Astrocyte (in vitro differentiated cells and primary cell): ENCODE results near the gene CCDC187. TPM values are rescaled to one million over a fixed set of nuclear protein-coding genes. Genes with fewer than 3 reads are reported as not detected.

Source experiments
- DNase-seq: peaks from one replicate; pipeline ENCODE4 v3.0.0-alpha.2; 2010; ENCODE audit warnings: low read depth
- FAIRE-seq: peaks from 2 replicates; lab custom pipeline; 2011; peaks lifted over from hg19 to GRCh38; lab: Jason Lieb, UNC
- H2AFZ ChIP-seq: 2 replicates; pipeline ENCODE4 v1.6.0; 2012; ENCODE audit warnings: low read depth, low read length, inconsistent platforms
- H3K27ac ChIP-seq: 2 replicates; pipeline ENCODE4 v1.5.1; 2011; ENCODE audit warnings: low read depth, low read length, inconsistent platforms
- H3K27me3 ChIP-seq: 2 replicates; pipeline ENCODE4 v1.6.0; 2011; ENCODE audit warnings: low read length, inconsistent platforms; ENCODE audit not compliant: insufficient read depth
- H3K36me3 ChIP-seq: 2 replicates; pipeline ENCODE4 v1.5.1; 2011; ENCODE audit warnings: low read length, inconsistent platforms; ENCODE audit not compliant: insufficient read depth
- H3K4me1 ChIP-seq: 2 replicates; pipeline ENCODE4 v1.5.1; 2011; ENCODE audit warnings: low read length, inconsistent platforms; ENCODE audit not compliant: insufficient read depth
- H3K4me2 ChIP-seq: 2 replicates; pipeline ENCODE4 v1.6.0; 2012; ENCODE audit warnings: low read length, inconsistent platforms
- H3K4me3 ChIP-seq: 2 replicates; pipeline ENCODE4 v1.5.1; 2011; ENCODE audit warnings: low read depth, mild to moderate bottlenecking, low read length, inconsistent platforms; ENCODE audit not compliant: insufficient read depth
- H3K79me2 ChIP-seq: 2 replicates; pipeline ENCODE4 v1.6.0; 2012; ENCODE audit warnings: mild to moderate bottlenecking, low read length, inconsistent platforms; ENCODE audit not compliant: insufficient read depth
- H3K9ac ChIP-seq: 2 replicates; pipeline ENCODE4 v1.6.0; 2012; ENCODE audit warnings: mild to moderate bottlenecking, low read length, inconsistent platforms
- H3K9me3 ChIP-seq: 2 replicates; pipeline ENCODE4 v1.5.1; 2012; ENCODE audit warnings: low read depth, mild to moderate bottlenecking, low read length, inconsistent platforms; ENCODE audit not compliant: insufficient read depth
- H4K20me1 ChIP-seq: 2 replicates; pipeline ENCODE4 v1.6.0; 2012; ENCODE audit warnings: low read length, inconsistent platforms; ENCODE audit not compliant: insufficient read depth
- H3K27ac Mint-ChIP-seq: one replicate; pipeline ENCODE4 v1.8.0; 2021; ENCODE audit warnings: mild to moderate bottlenecking, mixed read lengths; ENCODE audit not compliant: unreplicated experiment
- H3K27me3 Mint-ChIP-seq: one replicate; pipeline ENCODE4 v1.8.0; 2021; ENCODE audit warnings: low read depth, mixed read lengths; ENCODE audit not compliant: unreplicated experiment
- H3K36me3 Mint-ChIP-seq: one replicate; pipeline ENCODE4 v1.8.0; 2021; ENCODE audit warnings: low read depth, mixed read lengths; ENCODE audit not compliant: unreplicated experiment
- H3K4me1 Mint-ChIP-seq: one replicate; pipeline ENCODE4 v1.8.0; 2021; ENCODE audit warnings: low read depth, mixed read lengths; ENCODE audit not compliant: unreplicated experiment
- H3K4me3 Mint-ChIP-seq: one replicate; pipeline ENCODE4 v1.8.0; 2021; ENCODE audit warnings: mild to moderate bottlenecking, moderate library complexity, mixed read lengths; ENCODE audit not compliant: unreplicated experiment
- H3K9me3 Mint-ChIP-seq: one replicate; pipeline ENCODE4 v1.8.0; 2021; ENCODE audit warnings: mild to moderate bottlenecking, mixed read lengths; ENCODE audit not compliant: unreplicated experiment
- CTCF ChIP-seq: IDR thresholded peaks from 2 replicates; pipeline ENCODE4 v1.5.1; 2011; ENCODE audit warnings: low read depth, mild to moderate bottlenecking, inconsistent platforms, low read length, moderate library complexity; ENCODE audit not compliant: insufficient read depth
- EZH2 ChIP-seq: IDR thresholded peaks from 2 replicates; pipeline ENCODE4 v1.6.1; 2012; ENCODE audit warnings: mild to moderate bottlenecking, low read length, inconsistent platforms; ENCODE audit not compliant: insufficient read depth
- total RNA-seq: library from RNA; stranded (reverse); gene quantifications from 2 replicates; pipeline ENCODE4 v1.2.1, GENCODE V29; 2021

The CCDC187 gene
- total RNA-seq, 1 donor from 2014 or later = 0.09 TPM

GRCh38 chr9:136289651-136290507, 14.0 kb downstream of the CCDC187 start:
- peaks cover 6% of the 10 kb centered on the region for H3K27me3 ChIP-seq

GRCh38 chr9:136287960-136288753, 15.7 kb downstream of the CCDC187 start:
- TF ChIP-seq EZH2 (no peak), CTCF (no peak)
- Mint-ChIP-seq H3K4me1 (no peaks in the 10 kb centered on the region), H3K9me3 (no peaks in the 10 kb centered on the region), H3K36me3 (no peaks in the 10 kb centered on the region), H3K4me3 (no peak overlapping the region), H3K27me3 (peaks cover 16% of the 10 kb centered on the region), H3K27ac (no peak overlapping the region)
- Histone ChIP-seq H3K9ac (no peak overlapping the region), H4K20me1 (no peaks in the 10 kb centered on the region), H3K27me3 (peaks cover 6% of the 10 kb centered on the region), H2AFZ (no peak overlapping the region), H3K4me3 (no peak overlapping the region), H3K27ac (no peak overlapping the region), H3K4me1 (no peaks in the 10 kb centered on the region), H3K9me3 (no peaks in the 10 kb centered on the region), H3K4me2 (no peak overlapping the region), H3K79me2 (no peaks in the 10 kb centered on the region), H3K36me3 (no peaks in the 10 kb centered on the region)
- FAIRE-seq = no peak
- DNase-seq = no peak

More at GRCh38 chr9:136289651-136290507, 14.0 kb downstream of the CCDC187 start:
- Histone ChIP-seq H3K36me3 (no peaks in the 10 kb centered on the region), H4K20me1 (no peaks in the 10 kb centered on the region), H3K79me2 (no peaks in the 10 kb centered on the region), H3K4me3 (no peak overlapping the region), H3K4me2 (no peak overlapping the region), H3K27ac (no peak overlapping the region), H2AFZ (no peak overlapping the region), H3K9me3 (no peaks in the 10 kb centered on the region), H3K9ac (no peak overlapping the region), H3K4me1 (no peaks in the 10 kb centered on the region)
- FAIRE-seq (no peak), DNase-seq (no peak)
- H3K27me3 Mint-ChIP-seq = peaks cover 16% of the 10 kb centered on the region
- H3K9me3 Mint-ChIP-seq = no peaks in the 10 kb centered on the region
- H3K36me3 Mint-ChIP-seq = no peaks in the 10 kb centered on the region
- no peak for TF ChIP-seq CTCF
- TF ChIP-seq EZH2 = no peak
- no peak overlapping the region for H3K4me3 Mint-ChIP-seq
- no peaks in the 10 kb centered on the region for H3K4me1 Mint-ChIP-seq
- H3K27ac Mint-ChIP-seq = no peak overlapping the region
